ENCODE data around the gene ZDHHC22.
A peak's percentile ranks its signal among the peaks of the same experiment; 100 is the strongest.

ZDHHC22 gene

GRCh38 chr14:77184396-77185092 lies 43.0 kb upstream of the ZDHHC22 start:
- Histone ChIP-seq H3K4me3 (ENCODE audit: low read length) (no peak overlapping the region), H3K4me2 (ENCODE audit: low read length) (peak overlapping the region; percentile 23; the same call in 1 of the 2 replicates), H3K9me3 (ENCODE audit: control insufficient read depth, insufficient read depth, low read length) (no peaks in the 10 kb centered on the region), H4K20me1 (ENCODE audit: control insufficient read depth, insufficient read depth, low read depth, low read length) (no peaks in the 10 kb centered on the region), H3F3A (ENCODE audit: control insufficient read depth, insufficient read depth) (no peaks in the 10 kb centered on the region), H3K36me3 (ENCODE audit: control insufficient read depth, low read length) (no peaks in the 10 kb centered on the region), H3K27ac (ENCODE audit: low read depth, low read length) (no peak overlapping the region), H3K4me1 (ENCODE audit: control insufficient read depth, low read length) (peaks cover 33% of the 10 kb centered on the region), H3K9me2 (replicated peaks; ENCODE audit: control insufficient read depth, low read length) (no peaks in the 10 kb centered on the region), H3K27me3 (ENCODE audit: control insufficient read depth, low read length) (no peaks in the 10 kb centered on the region), H3K79me2 (ENCODE audit: control insufficient read depth, low read length) (no peaks in the 10 kb centered on the region)
- TF ChIP-seq CTCF (IDR thresholded peaks at IDR 0.05; ENCODE audit: low read depth, low read length, poor library complexity, severe bottlenecking) (no peak), EZH2phosphoT487 (IDR thresholded peaks at IDR 0.05; ENCODE audit: borderline replicate concordance, low read length) (no peak)

GRCh38 chr14:77183896-77184295 lies 42.3 kb upstream of the ZDHHC22 start:
- H3K9me3 ChIP-seq (ENCODE audit: control insufficient read depth, insufficient read depth, low read length), result no peaks in the 10 kb centered on the region
- H3K27ac ChIP-seq (ENCODE audit: low read depth, low read length), result no peak overlapping the region

GRCh38 chr14:77181603-77182437 lies 40.2 kb upstream of the ZDHHC22 start, which contains the start of gene TMEM63C:
Gene TMEM63C, plus strand, starts transcription at chr14:77181798. Its CDS starts 37,016 bp downstream, at chr14:77218814.
- Histone ChIP-seq H3K27ac (ENCODE audit: low read depth, low read length) (no peak within 1 kb of the TSS), H3K79me2 (ENCODE audit: control insufficient read depth, low read length) (no peaks in the 10 kb centered on the region), H3K4me1 (ENCODE audit: control insufficient read depth, low read length) (peaks cover 44% of the 10 kb centered on the region), H3K4me2 (ENCODE audit: low read length) (peak within 1 kb of the TSS; percentile 81), H3K9me3 (ENCODE audit: control insufficient read depth, insufficient read depth, low read length) (no peaks in the 10 kb centered on the region), H3K27me3 (ENCODE audit: control insufficient read depth, low read length) (no peaks in the 10 kb centered on the region), H3F3A (ENCODE audit: control insufficient read depth, insufficient read depth) (0 out of 2 replicates have a peak, but pooled peaks cover 2% of the 10 kb centered on the region), H3K36me3 (ENCODE audit: control insufficient read depth, low read length) (no peaks in the 10 kb centered on the region), H3K9me2 (replicated peaks; ENCODE audit: control insufficient read depth, low read length) (no peaks in the 10 kb centered on the region), H4K20me1 (ENCODE audit: control insufficient read depth, insufficient read depth, low read depth, low read length) (no peaks in the 10 kb centered on the region), H3K4me3 (ENCODE audit: low read length) (peak within 1 kb of the TSS; percentile 81)
- TF ChIP-seq CTCF (IDR thresholded peaks at IDR 0.05; ENCODE audit: low read depth, low read length, poor library complexity, severe bottlenecking), result peak; percentile 40
- TF ChIP-seq EZH2phosphoT487 (IDR thresholded peaks at IDR 0.05; ENCODE audit: borderline replicate concordance, low read length), result no peak

More at GRCh38 chr14:77183896-77184295, 42.3 kb upstream of the ZDHHC22 start:
- Histone ChIP-seq H3K9me2 (replicated peaks; ENCODE audit: control insufficient read depth, low read length) (no peaks in the 10 kb centered on the region), H3K27me3 (ENCODE audit: control insufficient read depth, low read length) (no peaks in the 10 kb centered on the region), H4K20me1 (ENCODE audit: control insufficient read depth, insufficient read depth, low read depth, low read length) (no peaks in the 10 kb centered on the region), H3K4me3 (ENCODE audit: low read length) (no peak overlapping the region), H3K4me1 (ENCODE audit: control insufficient read depth, low read length) (peaks cover 33% of the 10 kb centered on the region), H3K36me3 (ENCODE audit: control insufficient read depth, low read length) (no peaks in the 10 kb centered on the region), H3K79me2 (ENCODE audit: control insufficient read depth, low read length) (no peaks in the 10 kb centered on the region), H3K4me2 (ENCODE audit: low read length) (peak overlapping the region; percentile 23; the same call in 1 of the 2 replicates), H3F3A (ENCODE audit: control insufficient read depth, insufficient read depth) (no peaks in the 10 kb centered on the region)
- TF ChIP-seq CTCF (IDR thresholded peaks at IDR 0.05; ENCODE audit: low read depth, low read length, poor library complexity, severe bottlenecking), result no peak
- no peak for TF ChIP-seq EZH2phosphoT487 (IDR thresholded peaks at IDR 0.05; ENCODE audit: borderline replicate concordance, low read length)

Measured in DOHH2 (cell line).